ENCODE measurements around the gene CACNA1H. TPM values are rescaled to one million over a fixed set of nuclear protein-coding genes. Genes with fewer than 3 reads are reported as not detected.

Gene CACNA1H
- total RNA-seq, 1 experiment from 2014 or later, result not detected

DNA sequence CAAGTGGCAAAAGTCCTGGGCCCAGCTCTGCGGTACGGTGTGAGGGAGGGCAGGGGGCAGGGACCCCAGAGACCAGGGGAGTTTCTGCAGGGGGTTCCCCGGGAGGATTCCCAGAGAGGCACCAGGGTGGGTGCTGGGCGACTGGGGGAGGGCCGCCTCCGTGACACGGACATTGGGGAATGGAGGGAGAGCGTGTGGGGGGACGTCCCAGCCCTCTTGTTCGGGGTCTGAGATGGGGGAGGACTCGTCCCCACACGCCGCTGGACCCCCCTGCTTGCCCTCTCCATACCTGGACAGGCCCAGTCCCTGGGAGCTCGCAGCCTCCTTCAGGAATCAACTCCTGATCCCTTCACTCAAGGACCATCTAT lies 30.5 kb upstream of the CACNA1H start:
- no peak for DNase-seq (ENCODE audit: low read depth)

GRCh38 chr16:1123525-1124230 lies 29.2 kb upstream of the CACNA1H start:
- no peak for DNase-seq (ENCODE audit: low read depth)

DNA sequence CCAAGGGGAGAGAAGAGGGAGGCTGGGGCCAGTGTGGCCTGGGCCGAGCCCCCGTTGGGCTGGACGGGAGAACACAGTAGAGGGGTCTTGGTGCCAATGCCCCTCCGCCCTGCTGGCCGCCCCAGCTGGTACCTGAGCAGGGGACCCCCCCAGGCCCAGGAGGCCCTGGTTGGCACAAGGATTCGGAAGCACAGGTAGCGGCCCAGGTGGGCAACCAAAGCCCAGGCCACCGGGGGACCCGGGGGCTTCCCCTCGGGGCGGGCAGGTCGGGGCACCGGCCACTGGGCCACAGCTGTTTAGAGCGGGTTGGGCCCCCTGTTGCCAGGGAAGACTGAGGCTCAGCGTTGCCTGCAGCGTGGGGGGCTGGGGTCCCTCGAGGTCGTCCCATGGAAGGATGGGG lies 28.6 kb upstream of the CACNA1H start:
- DNase-seq (ENCODE audit: low read depth), result no peak

DNA sequence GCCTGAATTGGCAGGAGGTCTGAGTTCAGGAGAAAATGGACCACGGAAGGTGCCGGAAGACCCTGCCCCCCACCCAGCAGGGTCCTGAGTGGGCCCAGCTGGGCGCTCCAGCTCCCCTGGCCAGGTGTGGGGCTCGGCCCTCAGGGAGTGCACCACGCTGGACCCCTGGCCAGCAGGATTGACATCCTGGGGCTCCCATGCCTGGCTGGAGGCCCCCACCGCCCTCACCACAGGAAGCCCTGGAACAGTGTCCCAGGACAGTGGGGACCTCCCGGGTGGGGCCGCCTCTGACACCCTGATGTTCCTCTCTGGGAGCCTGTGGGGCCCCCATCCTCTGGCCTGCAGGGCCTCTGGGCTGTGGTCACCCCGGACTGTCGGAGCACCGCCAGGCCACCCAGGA lies 28.1 kb upstream of the CACNA1H start:
- DNase-seq (ENCODE audit: low read depth), result no peak

- DNase-seq (ENCODE audit: low read depth), result no peak
These were observed 27.4 kb upstream of the CACNA1H start for GRCh38 chr16:1125471-1125870.

GRCh38 chr16:1126044-1126443 lies 26.9 kb upstream of the CACNA1H start:
- DNase-seq (ENCODE audit: low read depth), result no peak

GRCh38 chr16:1126586-1126985 lies 26.3 kb upstream of the CACNA1H start:
- no peak for DNase-seq (ENCODE audit: low read depth)

DNA sequence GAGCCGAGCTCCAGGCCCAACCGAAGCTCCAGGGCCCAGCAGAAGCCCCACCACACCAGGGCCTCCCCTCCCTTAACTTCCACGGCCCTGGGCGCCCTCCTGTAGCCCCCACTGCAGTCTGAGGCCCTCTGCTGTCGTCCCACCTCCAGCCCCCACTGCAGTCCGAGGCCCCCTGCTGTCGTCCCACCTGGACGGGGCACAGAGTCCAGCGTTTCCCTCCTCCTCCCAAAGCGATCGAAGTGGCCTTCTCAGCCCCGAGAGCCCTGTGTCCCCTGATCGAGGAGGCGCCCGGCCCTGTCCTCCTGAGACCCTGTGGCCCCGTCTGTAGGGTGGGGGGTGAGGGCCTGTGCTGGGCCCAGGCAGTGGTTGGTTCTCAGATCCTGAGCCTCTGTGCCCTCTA lies 25.8 kb upstream of the CACNA1H start:
- no peak for DNase-seq (ENCODE audit: low read depth)

DNA sequence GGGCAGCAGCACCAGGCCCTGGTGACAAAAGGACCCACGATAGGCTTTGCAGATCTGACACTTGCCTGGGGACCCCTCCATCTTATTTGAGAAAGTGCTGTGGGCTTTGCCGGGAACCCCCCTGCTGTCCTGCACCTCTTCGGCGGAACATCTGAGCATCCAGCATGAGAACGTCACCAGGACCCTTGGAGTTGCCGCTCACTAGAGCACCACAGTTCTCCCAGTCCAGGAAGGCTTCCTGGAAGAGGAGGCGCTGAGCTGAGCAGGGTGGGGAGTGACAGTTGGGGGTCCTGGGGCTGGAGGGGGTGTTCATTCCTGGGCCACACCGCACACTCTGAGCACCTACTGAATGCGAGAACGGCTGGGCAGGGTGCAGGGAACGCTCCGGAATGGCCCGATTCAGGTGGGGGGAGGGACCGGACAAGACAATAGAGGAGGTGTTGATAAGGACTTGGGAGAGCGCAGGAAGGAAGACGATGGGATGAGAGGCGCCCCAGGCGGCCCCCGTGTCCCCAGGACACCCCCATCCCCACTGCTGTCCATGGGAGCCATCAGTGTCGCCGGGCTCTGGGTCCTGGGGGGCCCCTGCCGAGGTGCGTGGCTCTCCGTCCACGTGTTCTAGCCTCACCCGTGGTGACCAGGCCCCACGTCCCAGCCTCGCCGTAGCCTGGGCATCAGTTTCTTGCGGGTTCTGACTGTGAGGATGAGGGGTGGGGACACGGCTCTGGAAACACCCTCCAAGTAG lies 24.8 kb upstream of the CACNA1H start:
- no peak for DNase-seq (ENCODE audit: low read depth)

GRCh38 chr16:1129106-1129960 lies 23.6 kb upstream of the CACNA1H start:
- no peak for DNase-seq (ENCODE audit: low read depth)

GRCh38 chr16:1130382-1130781 lies 22.5 kb upstream of the CACNA1H start:
- no peak for DNase-seq (ENCODE audit: low read depth)

DNA sequence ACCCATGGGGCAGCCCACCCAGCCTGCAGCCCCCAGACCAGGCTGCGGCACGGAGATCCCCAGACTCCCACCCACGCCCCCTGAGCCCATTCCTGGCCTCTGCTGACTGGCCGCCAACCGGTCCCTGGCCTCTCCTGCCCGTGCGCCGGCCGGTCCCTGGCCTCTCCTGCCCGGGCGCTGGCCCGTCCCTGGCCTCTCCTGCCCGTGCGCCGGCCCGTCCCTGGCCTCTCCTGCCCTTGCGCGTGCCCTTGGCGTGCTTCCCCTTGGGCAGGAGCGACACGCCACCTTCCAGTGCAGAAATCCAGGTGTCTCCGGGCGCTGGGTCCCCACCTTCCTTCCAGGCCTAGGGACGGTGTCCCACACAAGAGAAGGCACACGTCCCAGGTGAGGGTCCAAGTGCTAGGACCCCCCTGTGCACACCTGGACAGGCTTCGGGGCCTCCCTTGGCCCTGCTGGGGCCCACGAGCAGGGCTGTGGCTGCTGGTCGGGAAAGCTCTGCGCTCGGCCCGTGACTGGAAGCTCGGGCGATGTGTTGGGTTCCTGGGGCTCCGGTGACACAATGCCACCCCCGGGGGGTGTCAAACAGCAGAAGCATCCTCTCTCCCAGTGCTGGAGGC lies 21.4 kb upstream of the CACNA1H start:
- no peak for DNase-seq (ENCODE audit: low read depth)

DNA sequence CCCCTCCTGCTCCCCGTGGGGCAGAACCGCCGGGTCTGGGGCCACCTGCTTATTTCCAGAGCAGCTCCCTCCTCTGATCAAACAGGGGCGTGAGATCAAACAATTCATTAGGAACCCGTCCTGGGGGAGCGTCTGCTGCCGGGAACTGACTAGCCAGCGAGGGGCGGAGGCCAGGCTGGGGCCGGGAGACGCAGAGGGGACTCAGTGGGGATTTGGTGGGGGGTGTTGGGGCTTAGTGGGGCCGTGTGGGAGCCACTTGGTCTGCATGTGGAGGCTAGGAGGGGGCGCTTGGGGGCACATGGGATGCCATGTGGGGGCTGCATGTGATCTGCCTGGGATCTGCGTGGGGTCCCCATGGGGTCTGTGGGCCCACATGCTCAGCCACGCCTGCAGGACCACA lies 20.5 kb upstream of the CACNA1H start:
- DNase-seq (ENCODE audit: low read depth), result no peak

- DNase-seq (ENCODE audit: low read depth), result no peak
These were observed 19.6 kb upstream of the CACNA1H start for GRCh38 chr16:1133271-1133670.

DNA sequence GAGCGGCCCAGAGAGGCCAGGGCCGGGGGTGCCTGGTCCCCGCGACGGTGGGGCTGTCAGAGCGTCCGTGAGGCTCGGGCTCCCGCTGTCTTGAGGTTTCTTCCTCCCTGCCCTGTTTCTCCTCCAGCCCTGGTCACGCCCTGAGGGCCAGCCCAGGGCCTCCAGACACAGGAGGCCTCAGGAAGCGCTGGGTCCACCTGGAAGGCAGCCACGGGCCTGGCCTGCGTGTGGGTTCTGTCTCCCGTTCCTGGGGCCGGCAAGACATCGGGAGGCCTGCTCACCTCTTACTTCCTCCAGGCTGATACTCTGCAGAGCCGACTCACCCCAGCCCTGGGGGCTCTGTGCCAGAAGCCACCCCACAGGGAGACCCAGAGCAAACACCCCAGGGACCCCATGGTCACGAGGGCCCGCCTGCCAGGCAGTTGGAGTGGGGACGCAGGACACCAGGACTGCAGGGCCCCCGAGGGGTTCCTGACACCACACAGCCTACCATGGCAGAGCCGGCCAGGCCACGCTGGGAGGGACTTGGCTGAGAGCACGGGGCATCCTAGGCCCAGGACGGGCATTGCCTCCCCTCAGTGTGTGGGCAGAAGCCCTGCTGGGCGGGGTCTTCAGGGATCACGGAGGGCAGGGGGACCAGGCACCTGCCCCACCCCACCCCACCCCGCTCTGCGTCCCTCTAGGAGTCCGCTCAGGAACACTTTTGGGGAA lies 18.9 kb upstream of the CACNA1H start:
- DNase-seq (ENCODE audit: low read depth), result no peak

- DNase-seq (ENCODE audit: low read depth), result no peak
These were observed 18.0 kb upstream of the CACNA1H start for GRCh38 chr16:1134776-1135458.

DNA sequence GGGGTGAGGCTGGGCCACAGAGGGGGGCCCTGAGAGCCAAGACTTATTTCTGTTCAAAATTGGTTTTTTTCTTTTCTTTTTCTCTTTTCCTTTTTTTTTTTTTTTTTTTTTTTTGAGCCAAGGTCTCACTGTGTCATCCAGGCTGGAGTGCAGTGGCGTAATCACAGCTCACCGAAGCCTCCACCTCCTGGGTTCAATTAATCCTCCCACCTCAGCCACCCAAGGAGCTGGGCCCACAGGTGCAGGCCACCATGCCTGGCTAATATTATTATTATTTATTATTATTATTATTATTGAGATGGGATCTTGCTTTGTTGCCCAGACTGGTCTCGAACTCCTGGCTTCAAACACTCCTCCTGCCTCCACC lies 17.5 kb upstream of the CACNA1H start:
- DNase-seq (ENCODE audit: low read depth), result no peak

DNA sequence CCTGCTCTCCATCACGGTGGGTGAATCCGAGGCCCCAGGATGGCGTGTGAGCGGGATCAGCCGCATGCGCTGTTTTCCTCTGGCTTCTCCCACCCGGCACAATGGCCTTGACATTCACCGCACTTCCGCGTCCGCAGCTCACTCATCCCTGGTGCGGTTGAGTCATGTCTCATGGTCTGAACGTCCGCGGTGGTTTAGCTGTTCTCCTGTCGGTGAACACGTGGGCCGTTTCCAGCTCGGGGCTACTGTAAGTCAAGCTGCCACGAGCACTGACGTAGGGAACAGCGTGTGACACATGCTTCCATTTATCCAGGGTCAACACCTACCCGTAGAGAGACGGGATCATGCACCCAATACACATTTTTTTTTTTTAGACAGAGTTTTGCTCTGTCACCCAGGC lies 15.3 kb upstream of the CACNA1H start:
- peak; percentile 28 for DNase-seq (ENCODE audit: low read depth)

- DNase-seq (ENCODE audit: low read depth), result no peak
These were observed 12.2 kb upstream of the CACNA1H start for GRCh38 chr16:1140582-1141162.

GRCh38 chr16:1141191-1141590 lies 11.7 kb upstream of the CACNA1H start:
- no peak for DNase-seq (ENCODE audit: low read depth)

Data from LHCN-M2 (cell line).